Head of caudate nucleus (tissue), 42 donors: Measurements from ENCODE around the gene IGF2BP1.
"Not testable (repeated sequence)": the region's sequence is repeated elsewhere in the genome, so short reads cannot be mapped to it uniquely, and the experiment has no call there.

ENCODE experiments used
- DNase-seq, 42 donors: peaks; one replicate each; pipeline versions ENCODE4 v3.0.0 to v3.0.0-alpha.2; 2020 to 2021; ENCODE audit warnings: mixed read lengths in 7 of 42
- intact Hi-C: fragments of 100-400 bp; cut with DNase I; formaldehyde crosslinking; loops from one replicate; pipeline ENCODE4 v1.15.0; 2022

The IGF2BP1 gene

DNA sequence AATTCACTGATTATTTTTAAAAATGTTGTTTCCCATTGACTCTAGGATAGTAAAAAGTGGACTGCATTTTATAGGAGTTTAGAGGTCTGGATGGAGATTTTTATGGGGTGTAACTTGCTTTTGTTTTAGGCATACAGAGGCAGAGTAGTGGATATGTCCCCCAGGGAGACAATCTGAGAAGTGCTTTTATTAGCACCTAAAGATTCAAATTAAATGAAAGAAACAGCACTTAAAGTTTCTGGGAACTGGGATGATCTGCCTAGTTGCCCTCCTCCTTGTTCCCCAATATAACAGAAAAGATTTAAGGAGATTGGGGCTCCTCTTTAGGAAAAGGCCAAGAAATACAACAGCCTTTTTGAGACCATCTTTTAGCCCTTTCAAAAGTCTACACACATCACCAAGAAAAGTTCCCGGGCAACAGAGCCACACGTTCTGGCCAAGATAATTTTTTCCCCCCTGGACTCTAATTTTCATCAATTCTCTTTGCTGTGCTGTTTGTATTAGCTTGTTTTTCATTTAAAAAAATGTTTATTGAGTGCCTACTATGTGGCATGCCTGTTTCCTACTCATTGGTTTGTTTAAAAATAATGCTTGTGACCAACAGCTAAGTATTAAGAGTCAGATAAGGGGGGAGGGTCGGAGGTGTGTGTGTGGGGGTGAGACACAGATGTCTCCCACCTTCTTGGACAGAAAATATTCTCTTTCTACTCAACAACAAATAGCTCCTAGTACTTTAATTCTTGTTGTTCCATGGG, 2.5 kb upstream of the IGF2BP1 start:
- DNase-seq: no peak
- intact Hi-C loops: loop anchor here (10.0 kb wide), 1 partner anchor 250 kb away; no protein-coding TSS in a partner anchor

DNA sequence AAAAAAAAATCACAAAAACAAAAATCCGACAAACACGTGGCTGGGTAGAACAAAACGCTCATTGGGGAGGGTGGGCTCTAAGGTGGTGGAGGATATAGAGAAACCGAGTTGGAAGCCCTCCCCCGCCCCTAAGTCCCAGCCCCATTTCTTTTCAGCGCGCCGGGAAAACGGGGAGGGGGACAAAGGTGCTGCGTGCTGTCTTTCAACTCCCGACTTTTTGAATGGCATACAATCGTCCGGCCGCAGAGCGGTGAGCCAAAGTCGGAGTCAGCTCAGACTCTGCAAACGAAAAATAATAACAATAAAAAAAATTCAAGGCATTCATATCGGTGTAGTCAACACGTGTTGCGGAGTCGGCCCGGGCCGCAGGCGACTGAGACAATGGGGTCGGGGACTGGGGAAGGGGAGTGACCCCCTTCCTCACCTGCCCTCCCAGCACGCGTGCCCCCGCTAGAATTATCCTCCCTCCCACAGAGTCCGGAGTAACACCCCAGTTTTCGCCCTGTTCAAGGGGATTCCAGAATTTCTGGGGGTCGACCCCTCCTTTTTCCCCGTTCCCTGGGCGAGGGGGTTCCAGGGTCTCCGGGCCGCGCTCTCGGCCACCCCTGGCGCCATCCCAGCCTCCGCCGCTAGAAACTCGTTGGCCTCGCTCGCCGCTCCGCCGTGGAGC, 1.7 kb upstream of the IGF2BP1 start:
- peak in 1 of 42 donors; percentile 30 for DNase-seq
- intact Hi-C loops: loop anchor here (10.0 kb wide), 1 partner anchor 251 kb away; no protein-coding TSS in a partner anchor

DNA sequence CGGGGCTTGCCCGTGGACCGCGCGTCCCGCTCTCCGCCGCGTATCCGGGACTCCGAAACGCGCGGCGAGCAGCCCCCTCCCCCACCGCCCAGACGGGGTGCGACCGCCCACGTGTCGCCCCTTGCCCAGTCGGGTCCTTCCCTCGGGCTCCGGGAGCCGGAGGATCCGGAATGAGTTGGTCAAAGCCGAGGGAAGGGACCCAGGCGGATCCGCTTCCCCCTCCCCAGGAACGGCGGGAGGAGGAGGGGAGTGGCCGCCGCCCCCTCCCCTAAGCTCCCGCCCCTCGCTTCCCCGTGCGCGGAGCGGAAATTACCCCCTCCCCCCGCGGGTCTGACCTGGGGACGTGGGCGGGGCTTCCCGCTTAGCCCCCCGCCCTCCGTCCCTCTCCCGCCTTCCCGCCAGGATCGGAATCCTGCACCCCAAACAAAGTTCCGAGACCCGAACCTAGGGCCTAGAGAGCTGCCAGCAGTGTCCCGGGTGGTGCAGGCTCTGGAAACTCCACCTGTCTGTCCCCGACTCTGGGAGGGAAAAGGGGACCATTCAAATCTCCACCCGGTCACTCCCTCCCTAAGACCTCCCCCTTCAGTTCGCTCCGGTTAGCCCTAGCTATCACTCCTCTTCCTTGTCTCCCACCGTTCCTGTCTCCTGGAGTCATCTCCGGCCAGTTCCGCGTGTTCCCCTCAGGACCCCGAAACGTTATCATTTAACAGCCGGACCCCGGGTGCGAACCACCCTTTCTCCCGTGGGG, 1.0 kb upstream of the IGF2BP1 start:
- DNase-seq: peak in 2 of 42 donors; percentile 10 to 21
- intact Hi-C loops: loop anchor here (10.0 kb wide), 1 partner anchor 251 kb away; no protein-coding TSS in a partner anchor

DNA sequence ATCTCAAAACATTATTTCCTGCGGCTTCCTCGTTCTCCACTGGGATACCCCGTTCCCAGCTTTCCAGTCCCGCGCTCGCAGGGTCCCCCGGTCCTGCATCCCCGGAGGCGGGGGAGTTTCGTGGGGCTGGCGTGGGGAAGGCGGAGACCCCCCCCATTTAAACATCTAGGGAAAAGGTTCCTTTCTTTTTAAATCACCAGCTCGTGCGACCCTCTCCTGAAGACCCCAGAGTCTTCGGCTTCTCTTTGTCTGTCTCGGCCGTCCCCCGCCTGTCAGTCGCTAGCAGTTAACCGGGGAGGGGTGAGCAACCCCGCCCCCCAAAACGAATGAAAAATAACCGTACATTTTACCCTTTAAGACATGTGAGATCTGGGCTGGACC, 473 bp upstream of the IGF2BP1 start:
- intact Hi-C loops: loop anchor here (10.0 kb wide), 1 partner anchor 252 kb away; no protein-coding TSS in a partner anchor
- DNase-seq: peak in 1 of 42 donors; percentile 4

DNA sequence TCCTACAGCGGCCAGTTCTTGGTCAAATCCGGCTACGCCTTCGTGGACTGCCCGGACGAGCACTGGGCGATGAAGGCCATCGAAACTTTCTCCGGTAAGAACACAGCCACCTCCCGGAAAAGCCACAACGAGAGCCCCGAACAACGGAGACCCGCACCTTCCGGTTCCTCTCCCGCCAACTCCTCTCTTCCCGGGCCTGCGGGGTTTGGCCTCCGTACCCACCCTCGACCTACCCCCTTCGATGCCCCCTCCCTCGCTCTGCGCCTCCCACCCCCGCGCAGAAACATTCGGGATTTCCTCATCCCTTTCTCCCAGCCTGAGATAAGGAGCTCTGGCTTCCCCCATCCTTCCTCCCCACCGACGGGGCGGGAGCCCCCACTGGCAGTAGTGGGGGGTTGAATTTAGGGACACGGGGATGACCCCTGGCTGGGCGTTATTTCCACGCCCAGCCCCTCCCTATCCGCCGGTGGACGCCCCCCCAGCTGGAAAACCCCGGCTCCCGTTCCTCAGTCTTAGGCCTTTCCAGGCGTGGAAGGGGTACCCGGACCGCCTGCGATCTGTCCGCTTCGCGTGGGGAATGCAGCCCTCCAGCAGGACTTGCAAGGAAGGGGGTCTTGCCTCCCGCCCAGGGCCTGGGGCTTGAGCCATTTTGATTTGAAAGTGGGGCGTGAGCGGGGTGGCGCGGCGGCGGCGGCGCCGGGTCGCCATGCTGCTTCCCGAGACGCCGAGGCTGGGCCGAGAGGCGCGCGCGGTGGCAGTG, 822 bp downstream of the IGF2BP1 start:
- intact Hi-C loops: loop anchor here (10.0 kb wide), 1 partner anchor 253 kb away; no protein-coding TSS in a partner anchor
- peak in 2 of 42 donors; percentile 23 to 29 for DNase-seq

DNA sequence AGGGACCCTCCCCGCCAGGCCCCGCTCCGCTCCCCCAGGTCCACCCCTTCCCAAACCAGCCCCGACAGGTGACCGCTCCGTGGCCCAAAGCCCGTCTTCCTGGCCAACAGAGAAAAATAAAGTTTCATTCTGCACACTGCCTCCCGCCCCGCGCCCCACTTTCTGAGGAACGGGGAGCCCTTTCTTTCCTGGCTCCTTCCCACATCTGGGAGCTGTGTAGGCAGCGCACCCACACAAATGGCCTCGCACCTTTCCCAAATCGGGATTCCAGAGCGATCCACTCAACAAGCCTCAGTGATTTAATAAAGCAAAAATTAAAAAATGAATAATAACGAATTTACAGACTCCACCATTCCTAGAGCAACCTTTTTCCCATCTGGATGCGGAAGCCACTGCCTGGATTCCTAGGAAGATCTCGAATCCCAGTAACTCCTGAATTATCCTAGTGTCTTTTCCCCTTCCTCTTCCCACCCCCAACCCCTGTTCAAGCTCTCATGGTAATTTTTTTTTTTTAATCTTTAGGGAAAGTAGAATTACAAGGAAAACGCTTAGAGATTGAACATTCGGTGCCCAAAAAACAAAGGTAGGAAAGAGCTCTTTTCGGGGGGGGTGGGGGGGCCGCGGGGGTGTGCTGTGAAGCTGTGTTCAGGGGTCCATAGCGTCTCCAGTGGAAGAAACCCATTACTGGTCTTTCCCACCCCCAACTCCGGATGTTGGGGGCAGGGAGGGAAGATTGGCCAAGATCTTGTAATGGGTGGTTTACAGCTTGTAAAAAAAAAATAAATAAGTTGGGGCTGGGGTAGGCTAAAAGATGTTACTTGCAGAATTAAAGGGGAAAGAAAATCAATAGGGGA, 1.6 kb downstream of the IGF2BP1 start:
- intact Hi-C loops: loop anchor here (10.0 kb wide), 1 partner anchor 254 kb away; no protein-coding TSS in a partner anchor
- peak in 2 of 42 donors; percentile 24 to 40 for DNase-seq

DNA sequence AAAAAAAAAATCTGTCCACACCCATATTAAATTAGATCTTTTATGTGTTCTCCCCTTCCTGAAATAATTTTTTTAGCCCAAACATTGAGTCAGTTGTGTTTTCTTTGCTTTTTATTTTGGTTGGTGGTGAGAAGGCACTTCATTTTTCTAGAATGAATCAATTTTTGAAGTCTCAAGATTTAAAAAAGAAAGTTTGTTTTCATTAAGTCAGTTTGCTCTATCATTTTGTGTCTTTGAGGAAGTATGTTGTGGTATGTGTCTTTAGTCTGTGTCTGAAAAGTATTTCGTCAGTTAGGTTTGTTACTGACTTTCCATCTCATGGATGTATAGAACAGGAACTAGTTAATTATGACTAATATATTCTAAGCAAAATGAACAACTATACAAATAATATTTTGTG, 3.8 kb downstream of the IGF2BP1 start:
- intact Hi-C loops: no loop called here
- DNase-seq: no peak

DNA sequence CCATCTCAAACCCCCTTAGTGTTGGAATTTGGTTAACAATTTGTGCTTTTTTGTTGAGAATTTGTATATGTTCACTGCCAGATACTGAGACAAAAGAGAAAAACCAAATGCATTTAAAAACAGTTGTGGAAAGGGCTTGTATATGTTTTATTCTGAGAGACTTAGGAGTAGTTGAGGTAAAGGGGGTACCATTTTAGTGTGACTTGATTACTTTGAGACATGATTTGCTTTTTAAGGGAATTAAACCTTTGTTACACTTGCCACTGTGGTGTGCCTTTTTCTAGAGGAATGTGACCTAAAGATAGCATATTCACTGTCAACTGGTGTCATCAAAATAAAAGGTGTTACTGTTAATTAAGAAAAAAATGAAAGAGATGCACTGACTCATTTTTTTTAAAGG, 4.5 kb downstream of the IGF2BP1 start:
- no peak for DNase-seq
- intact Hi-C loops: no loop called here

DNA sequence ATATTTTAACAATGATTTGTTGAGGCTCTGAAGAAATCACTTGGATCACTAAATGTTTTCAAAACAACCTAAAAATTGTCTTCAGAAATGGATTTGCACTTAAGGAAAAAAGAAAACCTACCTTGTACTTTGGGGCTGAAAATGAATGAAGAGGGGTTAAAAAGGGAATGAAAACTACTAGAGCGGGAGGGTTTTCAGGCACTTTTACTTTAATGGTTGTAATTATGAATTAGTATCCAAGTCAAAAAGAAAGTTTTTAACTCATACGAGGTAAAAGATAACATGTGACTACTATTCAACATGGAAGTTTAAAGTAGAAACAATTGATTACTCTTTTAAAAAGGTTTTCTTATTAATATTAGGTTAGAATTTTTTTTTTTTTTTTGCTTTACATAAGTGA, 5.1 kb downstream of the IGF2BP1 start:
- no peak for DNase-seq
- intact Hi-C loops: no loop called here

DNA sequence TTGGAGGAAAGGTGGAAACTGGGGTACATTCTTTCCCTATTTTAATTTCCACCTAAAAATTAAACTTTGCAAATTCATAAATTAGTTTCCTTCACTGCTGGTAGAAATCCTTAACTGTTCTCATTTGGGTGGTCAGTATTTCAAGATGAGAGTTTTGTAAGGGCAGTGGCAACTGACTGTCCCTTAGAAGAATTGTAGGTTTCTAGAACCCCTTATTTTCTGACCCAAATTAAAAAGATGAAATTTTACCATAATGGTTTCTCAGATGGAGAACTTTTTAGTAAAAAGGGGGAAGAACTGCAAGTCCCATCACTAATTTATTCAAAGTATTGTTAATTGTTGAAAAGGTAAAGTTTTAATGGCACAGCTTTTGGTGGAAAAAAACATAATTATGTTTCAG, 5.6 kb downstream of the IGF2BP1 start:
- intact Hi-C loops: no loop called here
- DNase-seq: no peak

DNA sequence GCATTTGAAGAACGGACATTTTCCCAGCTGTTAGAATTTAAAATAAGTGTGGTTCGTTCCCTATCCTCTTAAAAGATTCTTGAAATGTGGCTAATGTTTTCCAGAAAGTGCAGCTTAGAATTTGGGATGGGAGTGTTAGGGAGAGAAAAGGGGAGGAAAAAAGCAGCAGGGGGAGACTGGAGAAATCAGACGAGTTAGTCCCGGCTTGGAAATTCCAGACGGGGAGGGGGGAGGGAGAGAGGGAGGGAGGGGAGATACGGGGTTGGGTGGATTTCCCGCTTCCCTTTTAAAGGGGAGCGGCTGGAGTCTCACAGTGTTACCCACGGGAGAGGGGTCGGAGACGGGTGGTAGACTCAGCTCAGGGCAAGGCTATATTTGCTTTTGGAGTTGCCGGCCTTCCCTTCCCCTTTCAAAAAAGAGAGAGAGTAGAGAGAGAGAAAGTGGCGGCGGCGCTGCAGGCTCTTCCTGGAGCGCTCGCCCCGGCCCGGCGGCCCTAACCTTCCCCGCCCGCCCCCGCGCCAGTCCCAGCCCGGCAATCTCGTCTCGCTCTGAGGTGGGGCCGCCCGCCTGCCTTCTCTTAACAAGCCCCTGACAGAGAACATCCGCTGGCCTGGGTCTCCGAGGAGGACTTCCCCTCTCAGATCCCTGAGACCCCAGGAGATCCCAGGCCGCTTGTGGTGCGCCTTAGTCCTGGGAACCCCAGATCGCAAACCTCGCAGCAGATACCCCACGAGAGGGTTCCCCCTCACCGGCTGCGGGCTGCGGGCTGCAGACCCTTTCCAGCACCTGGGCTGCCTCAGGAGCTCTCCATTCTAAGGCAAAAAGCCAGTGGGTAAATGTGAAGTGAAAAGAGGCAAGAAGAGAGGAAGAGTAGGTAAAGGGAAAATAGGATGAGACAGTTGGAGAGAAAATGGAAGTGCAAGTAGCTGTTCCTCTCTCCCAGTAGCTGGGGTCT, 6.6 kb downstream of the IGF2BP1 start:
- intact Hi-C loops: no loop called here
- DNase-seq: peak in 1 of 42 donors; percentile 18

DNA sequence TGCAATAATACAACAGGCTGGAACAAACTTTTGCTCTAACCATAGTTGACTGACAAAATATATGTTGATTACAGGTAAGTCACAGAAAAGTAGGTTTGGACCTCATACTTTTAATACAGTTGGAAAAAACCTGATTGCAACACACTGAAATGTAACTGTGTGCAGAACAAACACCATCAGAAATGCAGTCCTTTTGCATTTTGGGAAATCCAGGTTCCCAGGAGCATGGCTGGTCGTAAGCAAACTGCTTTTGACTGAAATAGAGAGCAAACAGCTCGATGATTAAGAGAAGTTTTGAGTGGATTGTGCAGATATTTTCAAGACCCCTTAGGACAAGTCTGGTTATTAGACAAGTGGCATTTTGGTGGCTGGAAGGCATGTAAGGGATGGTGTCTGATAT, 8.0 kb downstream of the IGF2BP1 start:
- intact Hi-C loops: no loop called here

DNA sequence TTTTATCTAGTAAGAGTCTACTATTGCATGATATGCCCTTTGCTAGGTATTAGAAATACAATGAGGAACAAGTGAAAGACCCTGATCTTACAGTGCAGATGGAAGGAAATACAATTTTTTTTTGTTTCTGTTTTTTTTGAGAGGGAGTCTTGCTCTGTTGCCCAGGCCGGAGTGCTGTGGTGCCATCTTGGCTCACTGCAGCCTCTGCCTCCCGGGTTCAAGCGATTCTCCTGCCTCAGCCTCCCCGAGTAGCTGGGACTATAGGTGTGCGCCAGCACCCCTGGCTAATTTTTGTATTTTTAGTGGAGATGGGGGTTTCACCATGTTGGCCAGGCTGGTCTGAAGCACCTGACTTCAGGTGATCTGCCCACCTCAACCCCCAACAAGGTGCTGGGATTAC, 11.7 kb downstream of the IGF2BP1 start:
- peak in 2 of 42 donors; percentile 5 to 20 for DNase-seq
- intact Hi-C loops: not testable (repeated sequence)

More for the DNA sequence above, 8.0 kb downstream of the IGF2BP1 start:
- no peak for DNase-seq

DNA sequence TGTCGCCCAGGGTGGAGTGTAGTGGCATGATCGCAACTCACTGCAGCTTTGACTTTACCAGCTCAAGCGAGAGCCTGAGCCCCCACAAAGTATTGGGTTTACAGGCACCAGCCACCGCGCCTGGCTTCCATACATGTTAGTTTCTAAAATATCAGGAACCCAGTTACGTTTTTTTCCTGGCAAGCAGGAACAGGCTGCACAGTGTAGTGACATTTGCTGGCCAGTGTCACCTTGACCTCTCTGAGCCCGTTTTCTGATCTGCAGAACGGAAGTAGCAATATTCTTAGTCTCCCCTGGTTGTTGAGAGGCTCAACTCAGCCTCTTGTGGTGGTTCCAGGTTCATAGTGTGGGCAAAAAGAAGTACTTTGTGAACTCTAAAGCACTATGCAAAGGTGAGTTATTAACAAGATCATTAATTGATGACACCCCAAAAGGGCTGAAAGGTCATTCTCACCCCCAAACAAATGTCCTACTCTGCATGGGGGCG, 15.6 kb downstream of the IGF2BP1 start:
- peak in 1 of 42 donors; percentile 21 for DNase-seq
- intact Hi-C loops: no loop called here

DNA sequence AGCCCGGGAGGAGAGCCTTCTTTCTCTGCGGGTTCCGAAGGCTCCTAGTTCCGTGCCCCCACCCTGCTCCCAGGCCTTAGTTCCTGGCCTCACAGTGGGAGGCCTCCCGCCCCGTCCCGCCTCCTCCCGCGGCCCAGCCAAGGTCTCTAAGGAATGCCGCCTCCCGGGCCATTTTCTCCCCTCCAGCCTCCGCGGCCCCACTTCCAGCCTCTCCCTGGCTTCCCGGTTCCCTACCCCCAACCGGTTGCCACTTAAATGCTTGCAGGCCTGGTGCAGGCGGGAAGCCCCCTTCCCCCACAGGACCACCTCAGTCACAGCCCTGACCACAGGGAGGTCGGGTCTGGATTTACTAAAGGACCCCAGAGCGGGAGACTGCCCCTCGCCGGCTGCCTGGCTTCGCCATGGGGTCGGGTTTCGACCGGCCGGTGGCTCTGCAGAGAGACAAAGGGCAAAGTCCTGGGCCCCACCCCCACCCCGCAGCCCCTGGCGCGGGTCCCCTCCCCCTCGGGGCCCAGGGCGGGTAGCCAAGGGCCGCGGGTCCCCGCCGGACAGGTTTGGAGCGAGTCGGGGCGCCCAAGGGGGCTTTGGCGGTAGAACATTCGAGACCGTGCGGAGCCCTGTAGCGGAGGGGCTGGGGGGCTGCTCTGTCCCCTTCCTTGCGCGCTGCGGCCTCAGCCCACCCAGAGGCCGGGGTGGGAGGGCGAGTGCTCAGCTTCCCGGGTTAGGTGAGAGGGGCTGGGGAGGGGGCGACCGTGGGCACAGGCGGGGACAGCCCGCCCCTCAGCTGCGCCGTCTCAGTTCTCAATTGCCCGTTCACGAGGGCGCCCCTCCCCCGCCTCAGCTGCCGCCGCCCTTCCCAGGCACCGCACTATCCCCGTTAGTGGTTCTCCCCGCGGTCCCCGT, 16.4 kb downstream of the IGF2BP1 start:
- peak in 2 of 42 donors; percentile 6 to 16 for DNase-seq

More for the DNA sequence above, 16.4 kb downstream of the IGF2BP1 start:
- intact Hi-C loops: no loop called here
